Gastroesophageal sphincter (tissue), 3 donors: ENCODE measurements around the gene CACNA2D3.

Experiments used
- EP300 ChIP-seq: sonication (generic); formaldehyde crosslinking; IDR thresholded peaks from one replicate; pipeline ENCODE4 v1.6.1; 2017; ENCODE audit warnings: antibody characterized with exemption, mild to moderate bottlenecking
- POLR2A ChIP-seq, 2 donors: fragments of 450-650 bp; IDR thresholded peaks; one replicate each; pipeline ENCODE4 v1.6.1; 2017; ENCODE audit warnings: antibody characterized with exemption in 2 of 2, mild to moderate bottlenecking in 2 of 2, moderate library complexity in 1 of 2
- POLR2AphosphoS5 ChIP-seq: sonication (generic); formaldehyde crosslinking; IDR thresholded peaks from one replicate; pipeline ENCODE4 v1.6.1; 2017; ENCODE audit warnings: antibody characterized with exemption
- TF ChIP-seq, protein P1 (sequence below), 4 experiments: fragments of 200-600 bp in 2 of 4; fragments of 450-650 bp in 2 of 4; sonication (generic) in 1 of 4; IDR thresholded peaks; one replicate each; pipeline ENCODE4 v1.5.1; 2017 to 2019; ENCODE audit warnings: antibody characterized with exemption in 4 of 4, mild to moderate bottlenecking in 2 of 4, moderate library complexity in 2 of 4

DNA sequence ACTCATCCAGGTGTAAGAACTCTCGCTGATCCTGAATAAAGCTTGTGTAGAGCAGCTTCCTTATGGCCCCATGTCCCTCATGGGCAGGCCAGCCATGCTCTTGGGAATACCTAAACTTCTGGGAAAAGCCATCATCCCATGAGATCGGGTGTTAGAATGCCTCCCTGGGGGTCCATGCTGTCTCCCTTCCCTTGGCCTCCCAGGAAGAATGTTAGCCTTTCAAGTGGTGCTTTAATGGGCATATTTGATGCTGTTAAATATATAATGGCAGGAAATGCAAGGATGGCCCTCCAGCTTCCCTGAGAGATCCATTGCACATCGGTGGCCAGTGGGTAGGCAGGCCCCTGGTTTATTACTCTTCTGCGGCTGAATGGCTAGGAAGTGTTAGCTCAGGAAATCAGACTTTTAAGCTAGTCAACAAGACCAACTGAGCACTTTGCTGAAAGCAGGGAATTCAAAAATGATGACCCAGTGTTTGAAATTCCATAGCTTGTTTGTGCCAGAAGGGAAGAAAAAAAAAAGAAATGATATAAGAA lies 866.0 kb downstream of the CACNA2D3 start:
- TF ChIP-seq, protein P1, sequence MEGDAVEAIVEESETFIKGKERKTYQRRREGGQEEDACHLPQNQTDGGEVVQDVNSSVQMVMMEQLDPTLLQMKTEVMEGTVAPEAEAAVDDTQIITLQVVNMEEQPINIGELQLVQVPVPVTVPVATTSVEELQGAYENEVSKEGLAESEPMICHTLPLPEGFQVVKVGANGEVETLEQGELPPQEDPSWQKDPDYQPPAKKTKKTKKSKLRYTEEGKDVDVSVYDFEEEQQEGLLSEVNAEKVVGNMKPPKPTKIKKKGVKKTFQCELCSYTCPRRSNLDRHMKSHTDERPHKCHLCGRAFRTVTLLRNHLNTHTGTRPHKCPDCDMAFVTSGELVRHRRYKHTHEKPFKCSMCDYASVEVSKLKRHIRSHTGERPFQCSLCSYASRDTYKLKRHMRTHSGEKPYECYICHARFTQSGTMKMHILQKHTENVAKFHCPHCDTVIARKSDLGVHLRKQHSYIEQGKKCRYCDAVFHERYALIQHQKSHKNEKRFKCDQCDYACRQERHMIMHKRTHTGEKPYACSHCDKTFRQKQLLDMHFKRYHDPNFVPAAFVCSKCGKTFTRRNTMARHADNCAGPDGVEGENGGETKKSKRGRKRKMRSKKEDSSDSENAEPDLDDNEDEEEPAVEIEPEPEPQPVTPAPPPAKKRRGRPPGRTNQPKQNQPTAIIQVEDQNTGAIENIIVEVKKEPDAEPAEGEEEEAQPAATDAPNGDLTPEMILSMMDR (IDR thresholded peaks at IDR 0.05), result no peak
- no peak for TF ChIP-seq POLR2A (IDR thresholded peaks at IDR 0.05)
- TF ChIP-seq EP300, result no peak
- no peak for TF ChIP-seq POLR2AphosphoS5
